Kidney glomerular epithelial cell (primary cell): ENCODE measurements around the gene ARHGEF28.

Experiments
- DNase-seq: peaks from one replicate; lab custom pipeline; 2025; lab: John Stamatoyannopoulos, UW

The ARHGEF28 gene

DNA sequence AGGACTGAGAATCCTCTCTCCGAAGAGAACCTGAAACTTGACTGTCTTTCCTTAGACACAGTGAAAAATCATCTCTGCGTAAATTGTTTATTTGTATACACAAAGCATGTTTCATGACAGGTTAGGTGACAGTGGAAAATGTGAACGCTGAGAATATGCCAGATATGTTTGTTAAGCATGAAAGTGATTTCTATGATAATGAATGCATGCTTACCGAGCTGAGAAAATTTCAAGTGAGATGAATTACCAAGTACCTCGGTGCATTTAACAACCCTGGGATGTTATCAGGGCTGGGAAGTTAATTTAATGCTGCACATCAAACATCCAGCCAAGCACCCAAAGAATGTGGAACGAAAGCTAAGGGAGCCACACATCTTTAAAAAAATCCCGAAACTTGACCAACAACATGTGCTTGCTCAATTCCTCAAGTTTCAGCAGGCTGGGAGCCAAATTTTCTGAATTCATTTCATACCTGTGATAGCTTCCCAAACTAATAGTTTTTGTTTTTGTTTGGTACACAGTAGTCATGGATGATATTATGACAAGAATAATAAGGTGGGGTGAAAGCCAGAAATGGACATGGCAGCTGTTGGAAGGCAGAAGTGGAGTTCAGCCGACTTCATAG lies 336.9 kb downstream of the ARHGEF28 start:
- peak; percentile 62 for DNase-seq

DNA sequence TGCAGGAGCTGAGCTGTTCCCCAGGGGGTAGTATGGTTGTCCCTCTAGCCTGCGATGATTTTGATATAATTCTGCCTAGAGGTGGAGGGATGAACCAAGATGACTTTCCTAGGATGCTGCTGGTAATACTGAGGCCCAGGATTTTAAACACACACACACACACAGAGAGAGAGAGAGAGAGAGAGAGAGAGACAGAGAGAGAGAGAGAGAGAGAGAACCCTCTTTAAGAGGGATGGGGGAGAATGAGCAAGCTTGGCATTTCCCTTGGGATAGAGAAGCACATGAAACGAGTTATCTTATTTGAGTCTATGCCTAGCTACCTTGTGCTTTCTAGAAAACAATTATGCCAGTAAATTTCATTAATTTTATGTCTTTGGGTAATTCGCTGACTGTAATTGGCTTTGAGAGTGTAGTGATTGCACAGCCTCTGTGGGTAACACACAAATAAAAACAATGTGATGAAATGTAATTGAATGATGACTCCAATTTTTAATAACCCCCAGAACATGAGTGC lies 338.4 kb downstream of the ARHGEF28 start:
- DNase-seq, result no peak

DNA sequence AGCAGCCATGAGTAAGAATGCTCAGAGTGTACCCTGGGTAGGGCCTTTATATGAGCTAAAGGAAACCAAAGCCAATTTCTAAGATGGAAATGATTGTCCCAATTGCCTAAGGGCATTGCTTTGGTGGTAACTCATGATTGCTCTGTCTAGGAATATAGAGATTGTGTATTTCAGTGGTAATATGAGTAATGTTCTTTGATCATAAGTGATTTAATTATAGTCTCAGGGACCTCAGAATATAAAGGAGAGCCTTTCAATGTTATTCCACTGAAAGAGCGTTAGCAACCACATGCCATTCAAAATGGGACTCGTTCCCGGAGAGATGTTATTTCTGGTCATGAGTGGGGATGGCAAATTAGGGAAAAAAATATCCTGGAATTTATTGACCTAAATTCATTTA lies 340.5 kb downstream of the ARHGEF28 start:
- DNase-seq, result no peak

DNA sequence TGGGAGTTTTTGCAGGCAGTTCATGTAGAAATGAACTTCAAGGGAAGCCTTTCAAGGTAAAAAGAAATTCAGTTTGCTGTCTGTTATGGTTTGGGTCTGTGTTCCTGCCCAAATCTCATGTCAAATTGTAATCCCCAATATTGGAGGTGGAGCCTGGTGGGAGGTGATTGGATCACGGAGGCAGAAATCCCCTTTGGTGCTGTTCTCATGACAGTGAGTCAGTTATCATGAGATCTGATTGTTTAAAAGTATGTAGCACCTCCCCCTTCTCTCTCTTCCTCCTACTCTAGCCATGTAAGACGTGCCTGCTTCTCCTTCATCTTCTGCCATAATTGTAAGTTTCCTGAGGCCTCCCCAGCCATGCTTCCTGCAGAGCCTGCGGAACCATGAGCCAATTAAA lies 341.4 kb downstream of the ARHGEF28 start:
- no peak for DNase-seq

DNA sequence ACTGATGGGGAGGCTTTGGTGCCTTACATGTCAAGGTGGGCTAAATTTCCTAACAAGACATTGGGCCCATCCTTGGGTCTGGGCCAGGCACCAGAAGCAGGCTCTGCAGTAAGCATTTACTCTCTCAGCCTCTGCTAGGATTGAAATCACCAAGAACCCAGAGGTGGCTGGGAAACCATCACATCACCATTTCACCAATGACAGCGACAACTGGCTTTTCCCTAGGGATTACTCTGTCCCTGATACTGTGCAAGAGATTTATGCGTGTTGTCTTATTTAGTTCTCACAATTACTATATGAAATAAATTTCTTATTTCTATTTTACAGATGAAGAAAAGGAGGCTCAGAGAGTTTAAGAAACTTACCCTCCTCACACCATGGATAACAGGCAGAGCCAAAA lies 342.2 kb downstream of the ARHGEF28 start:
- no peak for DNase-seq

DNA sequence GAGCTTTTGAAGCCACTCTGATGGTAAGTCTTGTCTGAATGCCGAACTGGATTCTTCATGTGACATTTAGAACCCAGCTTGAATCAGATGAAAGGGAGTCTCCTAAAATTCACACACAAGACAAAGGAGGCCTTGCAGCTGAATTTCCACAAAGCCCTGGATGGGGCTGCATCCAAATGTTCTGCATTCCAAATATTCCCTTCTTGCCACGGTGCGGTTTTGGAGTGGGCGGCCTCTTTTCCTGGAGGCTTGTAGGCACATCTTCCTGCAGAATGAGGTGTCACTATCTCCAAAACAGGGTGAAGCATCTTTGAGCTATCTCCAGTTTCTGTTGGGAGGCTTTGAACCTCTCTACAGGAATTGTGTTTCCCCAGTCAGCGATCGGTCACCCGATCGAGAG lies 342.7 kb downstream of the ARHGEF28 start:
- DNase-seq, result no peak

DNA sequence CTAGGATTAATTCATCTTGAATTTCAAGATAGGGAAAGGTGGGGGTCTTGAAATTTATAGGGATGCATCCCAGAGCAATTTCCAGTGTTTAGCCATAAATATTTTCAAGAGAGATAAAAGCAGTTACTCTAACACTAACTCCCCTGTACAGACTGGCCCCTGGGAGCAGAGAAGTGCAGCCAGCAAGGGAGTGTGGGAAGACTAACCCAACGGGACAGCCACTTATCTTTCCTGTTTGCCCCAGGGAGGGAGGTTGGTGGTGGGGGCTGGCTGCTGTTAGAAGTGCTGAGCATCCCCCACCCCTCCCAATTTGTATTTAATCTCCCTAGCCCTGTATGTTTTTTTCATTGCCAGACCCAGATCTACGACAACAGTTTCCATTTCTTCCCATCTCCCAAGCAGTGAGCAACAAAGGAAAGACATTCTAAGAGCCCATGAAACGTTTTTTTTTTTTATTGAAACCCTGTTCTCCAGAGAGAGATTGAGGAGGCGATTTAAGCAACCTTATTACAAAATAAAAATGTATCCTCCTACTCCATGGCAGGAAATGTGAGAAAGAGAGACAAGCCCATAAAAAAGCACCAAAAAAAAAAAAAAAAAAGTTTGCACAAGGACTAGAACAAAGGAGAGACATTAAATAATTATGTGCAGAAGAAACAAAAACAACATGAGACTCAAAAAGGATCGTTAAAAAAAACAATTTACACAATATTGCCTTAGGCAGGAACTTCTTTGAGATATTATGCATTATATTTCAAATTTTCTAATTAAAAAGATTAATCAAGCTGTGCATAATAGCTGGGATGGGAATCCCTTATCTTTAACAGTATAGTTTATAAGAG lies 343.4 kb downstream of the ARHGEF28 start:
- DNase-seq, result no peak

DNA sequence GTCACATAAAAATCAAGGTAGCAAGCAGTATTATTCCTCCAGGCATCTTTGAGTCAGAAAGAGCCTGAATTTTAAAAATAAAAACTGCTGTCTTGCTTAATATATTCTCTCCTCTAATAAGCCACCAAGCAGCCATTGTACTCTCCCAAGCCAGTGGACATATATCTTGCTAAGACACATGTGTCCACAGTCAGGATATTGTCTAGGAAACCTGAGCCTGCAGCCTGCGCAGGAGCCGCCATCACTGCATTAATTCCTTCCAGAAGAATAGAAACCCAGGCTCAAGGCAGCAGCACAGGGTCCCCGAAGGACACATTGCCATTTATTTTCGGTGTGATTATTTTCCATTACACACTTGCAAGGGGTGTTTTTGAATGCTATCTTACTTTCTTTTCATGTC lies 345.3 kb downstream of the ARHGEF28 start:
- no peak for DNase-seq

DNA sequence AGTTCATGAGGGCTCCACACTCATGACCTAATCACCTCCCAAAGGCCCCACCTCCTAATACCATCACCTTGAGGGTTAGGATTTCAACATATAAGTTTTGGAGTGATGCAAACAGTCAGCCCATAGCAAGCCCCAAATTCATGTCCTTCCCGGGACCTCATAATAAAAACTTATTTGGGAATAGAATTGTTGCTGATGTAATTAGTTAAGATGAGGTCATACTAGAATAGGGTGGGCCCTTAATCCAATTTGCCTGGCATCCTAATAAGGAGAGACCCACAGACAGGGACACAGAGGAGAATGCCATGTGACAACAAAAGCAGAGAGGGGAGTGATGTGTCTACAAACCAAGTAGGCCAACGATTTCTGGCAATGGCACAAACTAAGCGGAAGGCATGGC lies 347.1 kb downstream of the ARHGEF28 start:
- no peak for DNase-seq

DNA sequence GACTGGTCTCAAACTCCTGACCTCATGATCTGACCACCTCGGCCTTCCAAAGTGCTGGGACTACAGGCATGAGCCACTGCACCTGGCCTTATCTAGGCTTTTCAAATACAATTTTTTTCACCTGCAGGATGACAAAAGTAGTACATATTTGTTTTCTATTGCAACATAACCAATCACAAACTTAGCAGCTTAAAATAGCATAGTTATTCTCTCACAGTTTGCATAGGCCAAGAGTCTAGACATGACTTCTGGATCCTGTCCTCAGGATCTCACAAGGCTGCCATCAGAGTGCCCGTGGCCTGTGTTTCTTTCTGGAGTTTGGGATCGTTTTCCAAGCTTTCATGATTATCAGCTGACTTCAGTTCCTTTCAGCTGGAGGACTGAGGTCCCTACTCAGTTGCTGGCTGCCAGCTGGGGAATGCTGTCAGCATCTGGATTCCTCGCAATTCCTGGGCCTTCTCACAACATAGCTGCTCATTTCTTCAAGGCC lies 348.9 kb downstream of the ARHGEF28 start:
- DNase-seq, result no peak

DNA sequence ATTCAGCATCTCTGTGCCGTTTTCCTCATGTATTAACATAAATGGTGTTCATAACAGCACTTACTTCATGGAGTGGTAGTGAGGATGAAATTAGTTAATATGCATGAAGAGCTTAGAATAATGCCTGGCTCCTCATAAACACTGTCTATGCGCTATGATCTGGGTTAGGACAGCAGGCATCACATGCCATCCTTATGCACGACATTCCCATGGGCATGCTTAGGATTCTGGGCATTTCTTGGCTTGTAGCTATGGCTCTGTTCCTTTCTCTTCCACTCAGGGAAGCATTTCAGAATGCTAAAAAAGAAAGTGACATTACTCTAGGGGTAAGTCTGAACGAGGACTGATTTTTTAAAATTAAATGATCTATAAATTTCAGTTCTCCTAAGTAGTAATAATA lies 349.8 kb downstream of the ARHGEF28 start:
- no peak for DNase-seq

DNA sequence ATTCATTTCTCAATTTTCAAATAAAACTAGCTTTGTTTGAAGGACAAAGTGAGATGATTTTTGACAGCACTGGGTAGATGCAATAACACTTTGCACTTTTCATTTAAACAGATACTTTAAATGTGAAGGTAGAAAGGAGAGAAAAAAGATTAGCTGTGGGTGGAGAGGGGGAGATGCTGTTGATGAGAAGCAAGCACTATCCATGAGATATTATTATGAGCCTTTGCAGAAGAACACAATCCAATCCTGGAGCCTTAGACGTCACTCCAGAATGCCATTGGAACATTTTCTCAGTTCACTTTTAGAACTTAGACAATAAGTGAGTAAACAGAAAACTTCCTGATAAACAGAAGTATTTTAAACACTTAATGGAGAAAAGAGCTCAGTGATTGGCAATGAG lies 351.1 kb downstream of the ARHGEF28 start:
- no peak for DNase-seq

DNA sequence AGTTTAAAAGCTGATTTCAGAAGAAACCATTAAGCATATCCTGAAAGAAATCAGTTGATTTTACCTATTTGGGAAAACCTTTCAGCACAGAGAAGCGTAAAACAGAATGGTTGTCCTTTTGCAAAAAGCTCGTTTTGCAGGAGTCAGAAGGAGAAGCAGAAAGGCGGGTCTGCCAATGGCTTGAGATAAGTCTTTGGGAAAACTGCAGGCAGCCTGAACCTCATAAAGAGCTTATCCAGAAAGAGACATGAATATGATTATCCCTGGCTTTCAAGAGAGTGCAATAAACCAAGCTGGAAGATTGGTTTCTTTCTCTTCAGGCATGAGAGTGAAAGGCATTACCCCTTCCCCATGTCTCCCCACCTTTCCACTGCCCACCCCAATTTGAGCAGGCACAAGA lies 353.3 kb downstream of the ARHGEF28 start:
- no peak for DNase-seq

DNA sequence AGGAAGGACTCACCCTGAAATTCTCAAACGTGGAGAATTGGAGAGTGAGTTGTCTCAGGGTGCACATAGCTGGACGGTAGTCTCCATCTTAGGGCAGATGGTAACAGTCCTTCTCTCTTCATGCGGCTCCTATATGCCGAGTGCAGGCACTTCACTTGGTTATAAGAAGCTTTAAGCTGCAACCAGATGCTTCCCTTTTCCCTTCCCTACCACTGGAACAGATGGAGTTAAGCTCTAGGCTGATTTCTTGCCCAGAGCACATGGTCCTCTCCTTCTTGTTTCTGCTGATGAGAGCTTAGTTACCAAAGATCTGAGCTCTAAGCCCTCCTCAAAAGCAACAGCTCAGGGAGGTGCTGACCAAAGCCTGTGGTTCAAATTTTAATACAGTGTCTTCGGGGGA lies 355.7 kb downstream of the ARHGEF28 start:
- no peak for DNase-seq

DNA sequence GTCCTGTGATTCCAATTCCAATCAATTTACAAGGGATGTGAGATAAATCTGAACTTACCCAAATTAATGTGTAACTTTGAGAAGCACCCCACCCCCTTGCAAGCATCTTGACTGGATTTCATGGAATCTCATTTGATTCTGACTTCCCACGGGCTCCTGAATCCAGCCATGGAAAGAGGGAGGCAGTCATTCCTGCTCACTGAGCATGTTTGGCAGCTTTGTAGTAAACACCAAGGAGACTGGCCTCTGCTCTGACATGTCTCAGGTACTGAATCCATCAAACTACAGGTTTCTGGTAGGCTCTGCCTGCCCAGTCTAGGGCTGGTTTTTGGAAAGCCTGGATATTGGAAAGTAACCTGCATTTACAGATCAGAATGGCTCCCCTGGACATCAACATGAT lies 357.6 kb downstream of the ARHGEF28 start:
- DNase-seq, result peak; percentile 39

DNA sequence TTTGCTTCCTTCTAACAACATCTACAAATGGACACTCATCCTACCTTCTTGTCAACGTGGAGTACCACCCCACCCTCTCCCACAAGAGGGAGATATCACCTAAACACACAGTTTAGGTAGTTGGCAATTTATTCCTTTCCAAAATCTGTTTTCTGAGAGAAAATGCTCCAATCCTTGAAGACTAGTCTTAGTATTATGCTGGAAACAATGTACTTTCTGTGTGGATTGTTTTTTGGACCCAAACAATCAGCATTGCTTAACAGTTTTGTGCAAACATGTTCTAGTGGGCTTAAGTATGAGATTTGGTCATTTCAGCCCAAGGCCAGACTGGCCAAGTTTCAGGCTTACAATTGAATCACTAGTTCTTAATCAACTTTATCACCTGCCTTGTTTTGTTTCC lies 359.1 kb downstream of the ARHGEF28 start:
- no peak for DNase-seq

DNA sequence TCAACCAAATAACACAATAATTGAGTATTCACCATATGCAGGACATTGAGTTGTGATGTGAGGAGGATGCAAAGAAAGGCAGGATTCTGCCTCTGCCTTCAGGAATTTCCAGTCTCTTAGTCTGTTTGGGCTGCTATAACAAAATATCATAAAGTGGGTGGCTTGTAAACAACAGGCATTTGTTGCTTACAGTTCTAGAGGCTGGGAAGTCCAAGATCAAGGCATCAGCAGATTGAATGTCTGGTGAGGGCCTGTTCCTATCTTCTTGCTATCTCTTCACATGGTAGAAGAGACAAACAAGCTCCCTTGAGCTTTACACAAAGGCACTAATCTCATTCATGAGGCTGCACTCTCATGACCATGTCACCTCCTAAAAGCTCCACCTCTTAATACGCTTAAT lies 360.7 kb downstream of the ARHGEF28 start:
- DNase-seq, result no peak

DNA sequence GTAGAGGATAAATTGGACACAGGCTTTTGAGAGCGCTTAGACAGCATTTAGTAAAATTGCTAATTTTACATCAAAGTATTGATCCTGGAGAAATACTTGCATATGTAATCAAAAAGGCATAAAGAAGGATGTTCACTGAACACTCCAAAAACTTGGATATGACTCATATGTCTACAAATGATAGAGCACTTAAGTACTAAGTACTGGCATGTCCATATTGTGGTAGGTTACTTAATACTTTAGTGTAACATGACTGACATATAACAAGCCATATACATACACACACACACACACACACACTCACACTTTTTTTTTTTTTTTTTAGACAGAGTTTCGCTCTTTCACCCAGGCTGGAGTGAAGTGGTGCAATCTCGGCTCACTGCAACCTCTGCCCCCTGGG lies 361.9 kb downstream of the ARHGEF28 start:
- DNase-seq, result no peak

DNA sequence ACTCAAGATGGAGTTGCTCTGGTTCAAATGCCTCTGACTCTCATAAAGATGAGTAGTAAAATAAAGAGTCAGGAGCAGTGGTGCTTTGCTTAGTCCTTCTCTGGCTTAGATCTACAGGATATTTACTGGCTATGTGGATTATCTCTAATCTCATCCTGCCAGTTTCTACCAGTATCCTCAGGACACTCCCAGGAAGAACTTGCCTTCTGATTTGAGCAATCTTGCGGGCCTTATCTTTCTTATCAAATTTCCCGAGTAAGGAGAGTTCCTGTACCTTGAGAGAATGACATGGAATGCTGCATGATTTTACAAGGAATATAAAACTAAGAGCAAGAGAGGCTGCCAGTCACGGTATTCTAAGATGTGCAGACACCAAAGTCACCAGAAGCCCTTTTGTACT lies 364.0 kb downstream of the ARHGEF28 start:
- no peak for DNase-seq
